ENCODE data around the gene BACH2. TPM values are rescaled to one million over a fixed set of nuclear protein-coding genes. Genes with fewer than 3 reads are reported as not detected.

The BACH2 gene
- total and polyA plus RNA-seq, 2 experiments from 2014 or later, result 1.6 to 5.7 TPM

GRCh38 chr6:89954721-89955148, 341.9 kb downstream of the BACH2 start (continued):
- TF ChIP-seq, protein P1, sequence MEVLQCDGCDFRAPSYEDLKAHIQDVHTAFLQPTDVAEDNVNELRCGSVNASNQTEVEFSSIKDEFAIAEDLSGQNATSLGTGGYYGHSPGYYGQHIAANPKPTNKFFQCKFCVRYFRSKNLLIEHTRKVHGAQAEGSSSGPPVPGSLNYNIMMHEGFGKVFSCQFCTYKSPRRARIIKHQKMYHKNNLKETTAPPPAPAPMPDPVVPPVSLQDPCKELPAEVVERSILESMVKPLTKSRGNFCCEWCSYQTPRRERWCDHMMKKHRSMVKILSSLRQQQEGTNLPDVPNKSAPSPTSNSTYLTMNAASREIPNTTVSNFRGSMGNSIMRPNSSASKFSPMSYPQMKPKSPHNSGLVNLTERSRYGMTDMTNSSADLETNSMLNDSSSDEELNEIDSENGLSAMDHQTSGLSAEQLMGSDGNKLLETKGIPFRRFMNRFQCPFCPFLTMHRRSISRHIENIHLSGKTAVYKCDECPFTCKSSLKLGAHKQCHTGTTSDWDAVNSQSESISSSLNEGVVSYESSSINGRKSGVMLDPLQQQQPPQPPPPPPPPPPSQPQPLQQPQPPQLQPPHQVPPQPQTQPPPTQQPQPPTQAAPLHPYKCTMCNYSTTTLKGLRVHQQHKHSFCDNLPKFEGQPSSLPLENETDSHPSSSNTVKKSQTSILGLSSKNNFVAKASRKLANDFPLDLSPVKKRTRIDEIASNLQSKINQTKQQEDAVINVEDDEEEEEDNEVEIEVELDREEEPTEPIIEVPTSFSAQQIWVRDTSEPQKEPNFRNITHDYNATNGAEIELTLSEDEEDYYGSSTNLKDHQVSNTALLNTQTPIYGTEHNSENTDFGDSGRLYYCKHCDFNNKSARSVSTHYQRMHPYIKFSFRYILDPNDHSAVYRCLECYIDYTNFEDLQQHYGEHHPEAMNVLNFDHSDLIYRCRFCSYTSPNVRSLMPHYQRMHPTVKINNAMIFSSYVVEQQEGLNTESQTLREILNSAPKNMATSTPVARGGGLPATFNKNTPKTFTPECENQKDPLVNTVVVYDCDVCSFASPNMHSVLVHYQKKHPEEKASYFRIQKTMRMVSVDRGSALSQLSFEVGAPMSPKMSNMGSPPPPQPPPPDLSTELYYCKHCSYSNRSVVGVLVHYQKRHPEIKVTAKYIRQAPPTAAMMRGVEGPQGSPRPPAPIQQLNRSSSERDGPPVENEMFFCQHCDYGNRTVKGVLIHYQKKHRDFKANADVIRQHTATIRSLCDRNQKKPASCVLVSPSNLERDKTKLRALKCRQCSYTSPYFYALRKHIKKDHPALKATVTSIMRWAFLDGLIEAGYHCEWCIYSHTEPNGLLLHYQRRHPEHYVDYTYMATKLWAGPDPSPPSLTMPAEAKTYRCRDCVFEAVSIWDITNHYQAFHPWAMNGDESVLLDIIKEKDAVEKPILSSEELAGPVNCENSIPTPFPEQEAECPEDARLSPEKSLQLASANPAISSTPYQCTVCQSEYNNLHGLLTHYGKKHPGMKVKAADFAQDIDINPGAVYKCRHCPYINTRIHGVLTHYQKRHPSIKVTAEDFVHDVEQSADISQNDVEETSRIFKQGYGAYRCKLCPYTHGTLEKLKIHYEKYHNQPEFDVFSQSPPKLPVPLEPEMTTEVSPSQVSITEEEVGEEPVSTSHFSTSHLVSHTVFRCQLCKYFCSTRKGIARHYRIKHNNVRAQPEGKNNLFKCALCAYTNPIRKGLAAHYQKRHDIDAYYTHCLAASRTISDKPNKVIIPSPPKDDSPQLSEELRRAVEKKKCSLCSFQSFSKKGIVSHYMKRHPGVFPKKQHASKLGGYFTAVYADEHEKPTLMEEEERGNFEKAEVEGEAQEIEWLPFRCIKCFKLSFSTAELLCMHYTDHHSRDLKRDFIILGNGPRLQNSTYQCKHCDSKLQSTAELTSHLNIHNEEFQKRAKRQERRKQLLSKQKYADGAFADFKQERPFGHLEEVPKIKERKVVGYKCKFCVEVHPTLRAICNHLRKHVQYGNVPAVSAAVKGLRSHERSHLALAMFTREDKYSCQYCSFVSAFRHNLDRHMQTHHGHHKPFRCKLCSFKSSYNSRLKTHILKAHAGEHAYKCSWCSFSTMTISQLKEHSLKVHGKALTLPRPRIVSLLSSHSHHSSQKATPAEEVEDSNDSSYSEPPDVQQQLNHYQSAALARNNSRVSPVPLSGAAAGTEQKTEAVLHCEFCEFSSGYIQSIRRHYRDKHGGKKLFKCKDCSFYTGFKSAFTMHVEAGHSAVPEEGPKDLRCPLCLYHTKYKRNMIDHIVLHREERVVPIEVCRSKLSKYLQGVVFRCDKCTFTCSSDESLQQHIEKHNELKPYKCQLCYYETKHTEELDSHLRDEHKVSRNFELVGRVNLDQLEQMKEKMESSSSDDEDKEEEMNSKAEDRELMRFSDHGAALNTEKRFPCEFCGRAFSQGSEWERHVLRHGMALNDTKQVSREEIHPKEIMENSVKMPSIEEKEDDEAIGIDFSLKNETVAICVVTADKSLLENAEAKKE (CRISPR knock-in tag; IDR thresholded peaks at IDR 0.05), result no peak
- TF ChIP-seq NANOG (IDR thresholded peaks at IDR 0.05; ENCODE audit: borderline replicate concordance) (no peak), EZH2phosphoT487 (IDR thresholded peaks at IDR 0.05; ENCODE audit: unreplicated experiment) (no peak), ZNF331 (CRISPR knock-in tag; IDR thresholded peaks at IDR 0.05; ENCODE audit: low read depth) (no peak), ZNF114 (CRISPR knock-in tag; IDR thresholded peaks at IDR 0.05) (no peak)
- TF ChIP-seq, protein P2, sequence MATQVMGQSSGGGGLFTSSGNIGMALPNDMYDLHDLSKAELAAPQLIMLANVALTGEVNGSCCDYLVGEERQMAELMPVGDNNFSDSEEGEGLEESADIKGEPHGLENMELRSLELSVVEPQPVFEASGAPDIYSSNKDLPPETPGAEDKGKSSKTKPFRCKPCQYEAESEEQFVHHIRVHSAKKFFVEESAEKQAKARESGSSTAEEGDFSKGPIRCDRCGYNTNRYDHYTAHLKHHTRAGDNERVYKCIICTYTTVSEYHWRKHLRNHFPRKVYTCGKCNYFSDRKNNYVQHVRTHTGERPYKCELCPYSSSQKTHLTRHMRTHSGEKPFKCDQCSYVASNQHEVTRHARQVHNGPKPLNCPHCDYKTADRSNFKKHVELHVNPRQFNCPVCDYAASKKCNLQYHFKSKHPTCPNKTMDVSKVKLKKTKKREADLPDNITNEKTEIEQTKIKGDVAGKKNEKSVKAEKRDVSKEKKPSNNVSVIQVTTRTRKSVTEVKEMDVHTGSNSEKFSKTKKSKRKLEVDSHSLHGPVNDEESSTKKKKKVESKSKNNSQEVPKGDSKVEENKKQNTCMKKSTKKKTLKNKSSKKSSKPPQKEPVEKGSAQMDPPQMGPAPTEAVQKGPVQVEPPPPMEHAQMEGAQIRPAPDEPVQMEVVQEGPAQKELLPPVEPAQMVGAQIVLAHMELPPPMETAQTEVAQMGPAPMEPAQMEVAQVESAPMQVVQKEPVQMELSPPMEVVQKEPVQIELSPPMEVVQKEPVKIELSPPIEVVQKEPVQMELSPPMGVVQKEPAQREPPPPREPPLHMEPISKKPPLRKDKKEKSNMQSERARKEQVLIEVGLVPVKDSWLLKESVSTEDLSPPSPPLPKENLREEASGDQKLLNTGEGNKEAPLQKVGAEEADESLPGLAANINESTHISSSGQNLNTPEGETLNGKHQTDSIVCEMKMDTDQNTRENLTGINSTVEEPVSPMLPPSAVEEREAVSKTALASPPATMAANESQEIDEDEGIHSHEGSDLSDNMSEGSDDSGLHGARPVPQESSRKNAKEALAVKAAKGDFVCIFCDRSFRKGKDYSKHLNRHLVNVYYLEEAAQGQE (IDR thresholded peaks at IDR 0.05; ENCODE audit: unreplicated experiment), result no peak

GRCh38 chr6:89952686-89953085, 344.0 kb downstream of the BACH2 start:
- no peaks in the 10 kb centered on the region for H3F3A ChIP-seq (replicated peaks; ENCODE audit: low read depth)
- H3K27ac ChIP-seq (ENCODE audit: low read depth), result no peak overlapping the region
- Mint-ChIP-seq H3K4me1 (peaks cover 6% of the 10 kb centered on the region; the same call in 2 of the 3 replicates), H3K9me3 (no peaks in the 10 kb centered on the region), H3K36me3 (ENCODE audit: low read depth) (no peaks in the 10 kb centered on the region; the same call in 2 of the 3 replicates), H3K4me3 (no peak overlapping the region), H3K27ac (no peak overlapping the region), H3K27me3 (ENCODE audit: insufficient read depth, low read depth, poor library complexity) (peaks cover 7% of the 10 kb centered on the region)
- no peaks in the 10 kb centered on the region for H3K9me2 ChIP-seq (ENCODE audit: insufficient read depth)
- DNase-seq (ENCODE audit: low spot score), result no peak
- H3K4me2 ChIP-seq, result no peak overlapping the region
- no peaks in the 10 kb centered on the region for H3K27me3 ChIP-seq (ENCODE audit: insufficient read depth)
- ATAC-seq, result no peak
- no peaks in the 10 kb centered on the region for H4K20me1 ChIP-seq (replicated peaks; ENCODE audit: insufficient read depth)
- H3K4me1 ChIP-seq (ENCODE audit: insufficient read depth), result no peaks in the 10 kb centered on the region
- H3K4me3 ChIP-seq, result no peak overlapping the region
- no peaks in the 10 kb centered on the region for H3K79me2 ChIP-seq (replicated peaks; ENCODE audit: insufficient read depth)
- H3K36me3 ChIP-seq (ENCODE audit: insufficient read depth), result no peaks in the 10 kb centered on the region
- H2AFZ ChIP-seq, result no peak overlapping the region
- no peak for TF ChIP-seq STAT1 (IDR thresholded peaks at IDR 0.05; ENCODE audit: unreplicated experiment)
- no peak for TF ChIP-seq NANOG (IDR thresholded peaks at IDR 0.05; ENCODE audit: borderline replicate concordance)

All from GM23338 (cell line).